Kidney epithelial cell (primary cell): Measurements from ENCODE around the gene MSL3. TPM values are rescaled to one million over a fixed set of nuclear protein-coding genes. Genes with fewer than 3 reads are reported as not detected.

ENCODE experiments used
- DNase-seq: peaks from one replicate; pipeline ENCODE4 v3.0.0-alpha.2; 2010; ENCODE audit warnings: low read depth
- H3K27me3 ChIP-seq: 2 replicates; pipeline ENCODE4 v1.6.0; 2011; ENCODE audit warnings: low read length; ENCODE audit not compliant: control insufficient read depth, insufficient read depth
- H3K36me3 ChIP-seq: 2 replicates; pipeline ENCODE4 v1.5.1; 2011; ENCODE audit warnings: low read length; ENCODE audit not compliant: control insufficient read depth, insufficient read depth
- H3K4me3 ChIP-seq: 2 replicates; pipeline ENCODE4 v1.5.1; 2011; ENCODE audit warnings: low read depth, mild to moderate bottlenecking, control low read depth, low read length
- CTCF ChIP-seq: IDR thresholded peaks from 2 replicates; pipeline ENCODE4 v1.5.1; 2011; ENCODE audit warnings: mild to moderate bottlenecking, moderate library complexity, low read length, control low read depth, inconsistent platforms; ENCODE audit not compliant: insufficient read depth, poor library complexity, severe bottlenecking
- total RNA-seq: library from RNA; depleted of rRNA; stranded (reverse); fragments of >200 nt; gene quantifications from 2 replicates; pipeline ENCODE4 v1.2.3, GENCODE V29; 2015

MSL3 gene
- total RNA-seq, 1 donor from 2014 or later, result 30.9 TPM

- no peak for TF ChIP-seq CTCF
- no peaks in the 10 kb centered on the region for H3K27me3 ChIP-seq
- no peak overlapping the region for H3K4me3 ChIP-seq
- H3K36me3 ChIP-seq, result no peaks in the 10 kb centered on the region
- DNase-seq, result no peak
Measured at GRCh38 chrX:11791537-11791936, 33.5 kb downstream of the MSL3 start.

GRCh38 chrX:11792461-11793421 lies 34.7 kb downstream of the MSL3 start:
- Histone ChIP-seq H3K36me3 (no peaks in the 10 kb centered on the region), H3K27me3 (no peaks in the 10 kb centered on the region), H3K4me3 (no peak overlapping the region)
- no peak for DNase-seq
- no peak for TF ChIP-seq CTCF

- Histone ChIP-seq H3K36me3 (no peaks in the 10 kb centered on the region), H3K27me3 (no peaks in the 10 kb centered on the region), H3K4me3 (no peak overlapping the region)
- no peak for DNase-seq
- no peak for TF ChIP-seq CTCF
Measured at GRCh38 chrX:11793734-11794133, 35.7 kb downstream of the MSL3 start.

GRCh38 chrX:11813341-11813740 lies 55.3 kb downstream of the MSL3 start:
- H3K27me3 ChIP-seq, result no peaks in the 10 kb centered on the region
- no peak for DNase-seq
- no peak for TF ChIP-seq CTCF
- no peak overlapping the region for H3K4me3 ChIP-seq
- no peaks in the 10 kb centered on the region for H3K36me3 ChIP-seq

Other genes starting within 250 kb of the MSL3 start
- 1.4 and 1.7 TPM in 2 replicates for gene ARHGAP6, start 92.3 kb upstream of the MSL3 start, total RNA-seq